Astrocyte (in vitro differentiated cells and primary cell): ENCODE measurements around the gene LYPD6B. TPM values are rescaled to one million over a fixed set of nuclear protein-coding genes. Genes with fewer than 3 reads are reported as not detected.

Source experiments
- DNase-seq: peaks from one replicate; pipeline ENCODE4 v3.0.0-alpha.2; 2010; ENCODE audit warnings: low read depth
- FAIRE-seq: peaks from 2 replicates; lab custom pipeline; 2011; peaks lifted over from hg19 to GRCh38; lab: Jason Lieb, UNC
- H2AFZ ChIP-seq: 2 replicates; pipeline ENCODE4 v1.6.0; 2012; ENCODE audit warnings: low read depth, low read length, inconsistent platforms
- H3K27ac ChIP-seq: 2 replicates; pipeline ENCODE4 v1.5.1; 2011; ENCODE audit warnings: low read depth, low read length, inconsistent platforms
- H3K27me3 ChIP-seq: 2 replicates; pipeline ENCODE4 v1.6.0; 2011; ENCODE audit warnings: low read length, inconsistent platforms; ENCODE audit not compliant: insufficient read depth
- H3K36me3 ChIP-seq: 2 replicates; pipeline ENCODE4 v1.5.1; 2011; ENCODE audit warnings: low read length, inconsistent platforms; ENCODE audit not compliant: insufficient read depth
- H3K4me1 ChIP-seq: 2 replicates; pipeline ENCODE4 v1.5.1; 2011; ENCODE audit warnings: low read length, inconsistent platforms; ENCODE audit not compliant: insufficient read depth
- H3K4me2 ChIP-seq: 2 replicates; pipeline ENCODE4 v1.6.0; 2012; ENCODE audit warnings: low read length, inconsistent platforms
- H3K4me3 ChIP-seq: 2 replicates; pipeline ENCODE4 v1.5.1; 2011; ENCODE audit warnings: low read depth, mild to moderate bottlenecking, low read length, inconsistent platforms; ENCODE audit not compliant: insufficient read depth
- H3K79me2 ChIP-seq: 2 replicates; pipeline ENCODE4 v1.6.0; 2012; ENCODE audit warnings: mild to moderate bottlenecking, low read length, inconsistent platforms; ENCODE audit not compliant: insufficient read depth
- H3K9ac ChIP-seq: 2 replicates; pipeline ENCODE4 v1.6.0; 2012; ENCODE audit warnings: mild to moderate bottlenecking, low read length, inconsistent platforms
- H3K9me3 ChIP-seq: 2 replicates; pipeline ENCODE4 v1.5.1; 2012; ENCODE audit warnings: low read depth, mild to moderate bottlenecking, low read length, inconsistent platforms; ENCODE audit not compliant: insufficient read depth
- H4K20me1 ChIP-seq: 2 replicates; pipeline ENCODE4 v1.6.0; 2012; ENCODE audit warnings: low read length, inconsistent platforms; ENCODE audit not compliant: insufficient read depth
- H3K27ac Mint-ChIP-seq: one replicate; pipeline ENCODE4 v1.8.0; 2021; ENCODE audit warnings: mild to moderate bottlenecking, mixed read lengths; ENCODE audit not compliant: unreplicated experiment
- H3K27me3 Mint-ChIP-seq: one replicate; pipeline ENCODE4 v1.8.0; 2021; ENCODE audit warnings: low read depth, mixed read lengths; ENCODE audit not compliant: unreplicated experiment
- H3K36me3 Mint-ChIP-seq: one replicate; pipeline ENCODE4 v1.8.0; 2021; ENCODE audit warnings: low read depth, mixed read lengths; ENCODE audit not compliant: unreplicated experiment
- H3K4me1 Mint-ChIP-seq: one replicate; pipeline ENCODE4 v1.8.0; 2021; ENCODE audit warnings: low read depth, mixed read lengths; ENCODE audit not compliant: unreplicated experiment
- H3K4me3 Mint-ChIP-seq: one replicate; pipeline ENCODE4 v1.8.0; 2021; ENCODE audit warnings: mild to moderate bottlenecking, moderate library complexity, mixed read lengths; ENCODE audit not compliant: unreplicated experiment
- H3K9me3 Mint-ChIP-seq: one replicate; pipeline ENCODE4 v1.8.0; 2021; ENCODE audit warnings: mild to moderate bottlenecking, mixed read lengths; ENCODE audit not compliant: unreplicated experiment
- EZH2 ChIP-seq: IDR thresholded peaks from 2 replicates; pipeline ENCODE4 v1.6.1; 2012; ENCODE audit warnings: mild to moderate bottlenecking, low read length, inconsistent platforms; ENCODE audit not compliant: insufficient read depth
- total RNA-seq: library from RNA; stranded (reverse); gene quantifications from 2 replicates; pipeline ENCODE4 v1.2.1, GENCODE V29; 2021
- TF ChIP-seq, protein P1 (sequence below): IDR thresholded peaks from 2 replicates; pipeline ENCODE4 v1.5.1; 2011; ENCODE audit warnings: low read depth, mild to moderate bottlenecking, inconsistent platforms, low read length, moderate library complexity; ENCODE audit not compliant: insufficient read depth

Gene LYPD6B
- total RNA-seq, 1 donor from 2014 or later, result 1.2 TPM

GRCh38 chr2:149070681-149071320 lies 32.3 kb downstream of the LYPD6B start:
- no peaks in the 10 kb centered on the region for H3K36me3 Mint-ChIP-seq
- no peak overlapping the region for H3K4me3 ChIP-seq
- peaks cover 2% of the 10 kb centered on the region for H3K9me3 Mint-ChIP-seq
- H4K20me1 ChIP-seq, result no peaks in the 10 kb centered on the region
- H3K27ac Mint-ChIP-seq, result no peak overlapping the region
- H3K79me2 ChIP-seq, result no peaks in the 10 kb centered on the region
- DNase-seq (no peak), FAIRE-seq (no peak)
- peaks cover 2% of the 10 kb centered on the region for H3K27me3 Mint-ChIP-seq
- H3K9ac ChIP-seq, result no peak overlapping the region
- H3K36me3 ChIP-seq, result no peaks in the 10 kb centered on the region
- peaks cover 17% of the 10 kb centered on the region for H3K4me1 ChIP-seq
- no peak overlapping the region for H3K27ac ChIP-seq
- H2AFZ ChIP-seq, result no peak overlapping the region
- no peaks in the 10 kb centered on the region for H3K9me3 ChIP-seq
- no peaks in the 10 kb centered on the region for H3K27me3 ChIP-seq
- no peak overlapping the region for H3K4me3 Mint-ChIP-seq
- peaks cover 17% of the 10 kb centered on the region for H3K4me1 Mint-ChIP-seq
- TF ChIP-seq EZH2, result no peak
- TF ChIP-seq, protein P1, sequence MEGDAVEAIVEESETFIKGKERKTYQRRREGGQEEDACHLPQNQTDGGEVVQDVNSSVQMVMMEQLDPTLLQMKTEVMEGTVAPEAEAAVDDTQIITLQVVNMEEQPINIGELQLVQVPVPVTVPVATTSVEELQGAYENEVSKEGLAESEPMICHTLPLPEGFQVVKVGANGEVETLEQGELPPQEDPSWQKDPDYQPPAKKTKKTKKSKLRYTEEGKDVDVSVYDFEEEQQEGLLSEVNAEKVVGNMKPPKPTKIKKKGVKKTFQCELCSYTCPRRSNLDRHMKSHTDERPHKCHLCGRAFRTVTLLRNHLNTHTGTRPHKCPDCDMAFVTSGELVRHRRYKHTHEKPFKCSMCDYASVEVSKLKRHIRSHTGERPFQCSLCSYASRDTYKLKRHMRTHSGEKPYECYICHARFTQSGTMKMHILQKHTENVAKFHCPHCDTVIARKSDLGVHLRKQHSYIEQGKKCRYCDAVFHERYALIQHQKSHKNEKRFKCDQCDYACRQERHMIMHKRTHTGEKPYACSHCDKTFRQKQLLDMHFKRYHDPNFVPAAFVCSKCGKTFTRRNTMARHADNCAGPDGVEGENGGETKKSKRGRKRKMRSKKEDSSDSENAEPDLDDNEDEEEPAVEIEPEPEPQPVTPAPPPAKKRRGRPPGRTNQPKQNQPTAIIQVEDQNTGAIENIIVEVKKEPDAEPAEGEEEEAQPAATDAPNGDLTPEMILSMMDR, result no peak
- no peak overlapping the region for H3K4me2 ChIP-seq

DNA sequence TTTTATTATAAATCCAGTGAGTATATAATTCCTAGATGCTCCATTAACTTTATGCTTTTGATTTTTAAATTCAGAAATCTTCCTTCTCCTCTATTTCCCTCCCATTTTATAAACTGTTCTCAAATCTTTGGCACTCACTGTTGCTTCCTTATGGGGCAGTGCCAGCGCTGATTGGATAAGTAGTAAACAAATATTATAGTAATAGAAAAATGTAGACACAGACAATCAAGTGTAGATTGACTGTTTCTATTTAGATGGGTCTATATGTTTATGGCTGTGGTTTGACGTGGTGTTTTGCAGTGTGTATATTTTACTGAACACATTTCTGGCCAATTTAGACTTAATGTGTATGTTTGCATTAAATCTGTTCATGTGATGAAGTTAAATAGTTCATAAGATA lies 36.6 kb downstream of the LYPD6B start:
- Histone ChIP-seq H3K36me3 (no peaks in the 10 kb centered on the region), H3K79me2 (no peaks in the 10 kb centered on the region), H3K9ac (no peak overlapping the region), H3K9me3 (no peaks in the 10 kb centered on the region), H4K20me1 (no peaks in the 10 kb centered on the region), H3K27me3 (no peaks in the 10 kb centered on the region), H3K4me2 (no peak overlapping the region), H2AFZ (no peak overlapping the region), H3K27ac (no peak overlapping the region), H3K4me1 (peaks cover 1% of the 10 kb centered on the region), H3K4me3 (no peak overlapping the region)
- TF ChIP-seq, protein P1, result no peak
- TF ChIP-seq EZH2, result no peak
- Mint-ChIP-seq H3K4me3 (no peak overlapping the region), H3K4me1 (peaks cover 22% of the 10 kb centered on the region), H3K36me3 (no peaks in the 10 kb centered on the region), H3K9me3 (peaks cover 2% of the 10 kb centered on the region), H3K27ac (no peak overlapping the region), H3K27me3 (peaks cover 2% of the 10 kb centered on the region)
- no peak for FAIRE-seq
- DNase-seq, result no peak

- Mint-ChIP-seq H3K4me1 (peaks cover 22% of the 10 kb centered on the region), H3K27ac (peak overlapping the region; percentile 15), H3K27me3 (peaks cover 2% of the 10 kb centered on the region), H3K36me3 (no peaks in the 10 kb centered on the region), H3K4me3 (no peak overlapping the region), H3K9me3 (peaks cover 2% of the 10 kb centered on the region)
- Histone ChIP-seq H3K27ac (no peak overlapping the region), H3K4me1 (no peaks in the 10 kb centered on the region), H3K9ac (no peak overlapping the region), H4K20me1 (no peaks in the 10 kb centered on the region), H3K4me3 (no peak overlapping the region), H3K4me2 (peak overlapping the region; percentile 16), H3K36me3 (no peaks in the 10 kb centered on the region), H2AFZ (peak overlapping the region; percentile 30), H3K79me2 (no peaks in the 10 kb centered on the region), H3K9me3 (no peaks in the 10 kb centered on the region), H3K27me3 (no peaks in the 10 kb centered on the region)
- DNase-seq (no peak), FAIRE-seq (no peak)
- TF ChIP-seq, protein P1, result no peak
Observed at GRCh38 chr2:149075853-149076252, 37.4 kb downstream of the LYPD6B start.
